Dermis microvascular lymphatic vessel endothelial cell (primary cell): ENCODE measurements around the gene EXOC6B. TPM values are rescaled to one million over a fixed set of nuclear protein-coding genes. Genes with fewer than 3 reads are reported as not detected.
A peak's percentile ranks its signal among the peaks of the same experiment; 100 is the strongest.
"Not testable (repeated sequence)": the region's sequence is repeated elsewhere in the genome, so short reads cannot be mapped to it uniquely, and the experiment has no call there.

ENCODE experiments used
- DNase-seq, 2 donors: peaks; one replicate each; pipeline versions ENCODE4 v3.0.0 to v3.0.0-alpha.2; 2010; ENCODE audit warnings: low read depth in 2 of 2
- total RNA-seq: library from RNA; depleted of rRNA; stranded (reverse); fragments of >200 nt; gene quantifications from 2 replicates; pipeline ENCODE4 v1.2.1, GENCODE V29; 2014

Gene EXOC6B
- total RNA-seq, 1 donor from 2014 or later, result 12.1 TPM

DNA sequence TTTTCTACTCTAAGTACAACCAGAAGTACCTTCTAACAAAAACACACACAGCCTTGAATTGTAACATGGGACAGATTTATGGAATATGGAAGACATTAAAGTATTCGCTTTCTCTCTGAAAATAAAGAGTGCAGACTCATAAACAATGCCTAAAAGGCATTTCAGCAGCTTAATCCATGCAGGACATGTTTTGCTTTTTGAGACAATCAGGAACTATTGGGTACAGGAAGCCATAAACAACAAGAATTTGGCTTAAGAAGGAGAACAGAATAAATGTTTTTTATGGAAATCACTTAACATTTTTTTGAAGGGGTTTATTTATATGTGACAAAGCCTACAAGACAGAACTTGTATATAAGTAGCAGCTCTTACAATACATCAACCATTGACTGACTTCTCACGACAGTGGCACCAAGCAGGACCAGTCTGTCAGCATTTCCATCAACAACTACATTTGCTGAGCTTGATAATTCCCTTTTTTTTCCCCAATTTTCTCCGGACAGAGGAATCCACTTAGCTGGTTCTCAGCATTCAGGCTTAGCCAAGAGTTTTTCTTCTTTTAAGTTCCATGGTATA, 140.1 kb downstream of the EXOC6B start:
- peak in 1 of 2 donors; percentile 5 for DNase-seq

DNA sequence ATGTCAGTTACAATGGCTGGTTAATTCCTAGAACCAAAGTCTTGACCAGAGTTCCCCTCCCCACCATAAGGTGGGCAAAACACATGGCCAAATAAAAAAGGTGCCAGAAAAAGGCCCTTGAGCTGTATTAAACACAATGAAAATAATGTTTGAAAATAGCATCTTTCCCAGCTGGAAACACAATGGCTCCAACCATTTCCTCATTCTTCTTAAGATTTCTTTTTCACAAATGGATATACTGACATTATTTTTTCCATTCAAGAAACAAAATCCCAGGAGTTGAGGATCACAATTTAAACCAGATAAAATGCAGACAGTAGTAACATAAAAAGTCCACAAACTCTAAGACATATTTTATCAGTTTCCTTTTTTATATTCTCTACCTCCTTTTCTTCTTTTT, 143.8 kb downstream of the EXOC6B start:
- peak in 1 of 2 donors; percentile 1 for DNase-seq

DNA sequence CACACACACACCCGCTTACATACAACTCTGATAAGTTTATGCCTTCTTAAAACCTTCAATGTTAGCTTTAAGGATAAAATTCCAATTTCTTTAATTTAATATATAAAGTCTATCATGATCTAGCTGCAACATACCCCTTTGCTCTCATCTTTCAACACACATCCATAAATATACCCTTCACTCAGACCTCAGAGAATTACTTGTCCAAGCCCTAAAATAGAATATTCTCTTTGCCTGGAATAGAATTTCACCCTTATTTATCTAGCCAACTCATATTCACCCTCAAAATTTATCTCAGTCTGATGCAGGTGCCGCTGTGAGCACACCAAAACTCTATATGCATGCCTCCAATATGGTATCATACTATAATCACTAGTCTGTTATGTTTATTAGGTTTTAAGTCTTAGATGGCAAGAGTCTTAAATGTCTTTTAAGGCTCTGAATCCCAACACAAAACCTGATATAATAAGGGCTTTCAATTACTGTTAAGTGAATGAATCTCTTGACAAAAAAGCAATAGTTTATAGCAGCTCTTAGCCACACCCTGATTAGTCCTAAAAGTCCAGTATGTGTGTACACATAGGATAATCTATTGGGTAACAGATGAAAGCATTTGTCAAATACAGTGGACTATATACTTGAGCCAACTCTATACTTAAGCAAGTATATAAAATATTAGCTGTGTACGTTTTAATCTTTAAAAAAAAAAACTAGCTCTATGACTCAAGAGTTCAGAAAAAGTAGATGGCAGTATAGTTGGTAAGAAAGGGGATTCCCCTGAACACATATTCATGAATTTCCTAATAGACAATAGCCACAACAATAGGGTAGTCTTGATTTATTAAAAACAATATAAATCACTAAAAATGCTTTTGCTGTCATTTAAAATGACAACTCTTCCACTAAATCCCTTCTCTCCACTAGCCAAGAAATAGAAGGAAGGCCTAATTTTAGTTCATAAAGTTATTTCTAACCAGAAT, 144.5 kb downstream of the EXOC6B start:
- DNase-seq, result peak in 1 of 2 donors; percentile 57

GRCh38 chr2:72678024-72678423, 147.8 kb downstream of the EXOC6B start:
- DNase-seq, result no peak

DNA sequence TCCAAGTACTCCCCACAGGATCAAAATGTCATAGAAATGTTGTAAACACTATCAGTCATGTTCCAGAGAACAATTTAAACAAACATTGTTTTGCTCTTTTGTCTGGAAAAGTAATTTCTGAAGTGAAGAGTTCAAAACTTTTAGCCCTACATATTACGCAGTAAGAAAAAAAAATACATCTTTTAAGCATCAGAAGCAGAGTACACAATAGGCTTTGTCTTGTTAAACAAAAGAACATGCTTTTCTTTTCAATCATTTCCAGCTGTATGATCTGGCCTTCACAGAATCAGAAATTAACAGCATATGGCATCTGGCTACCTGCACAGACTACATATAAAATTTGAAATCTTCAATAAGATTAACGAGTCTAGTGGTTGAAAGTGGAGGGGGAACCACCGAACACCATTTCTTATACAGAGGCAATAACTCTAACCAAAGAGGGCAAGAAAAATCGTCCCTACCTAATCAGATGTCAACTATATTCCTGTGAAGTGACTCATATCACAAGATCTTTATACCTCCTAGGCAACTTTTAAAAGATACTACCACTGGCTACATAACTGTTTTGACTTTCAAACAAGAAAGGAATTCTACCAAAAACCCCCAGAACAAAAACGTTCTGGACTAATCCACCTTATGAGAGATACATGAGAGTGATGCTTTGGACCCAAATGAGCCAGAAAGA, 149.3 kb downstream of the EXOC6B start:
- DNase-seq, result peak in 1 of 2 donors; percentile 39

DNA sequence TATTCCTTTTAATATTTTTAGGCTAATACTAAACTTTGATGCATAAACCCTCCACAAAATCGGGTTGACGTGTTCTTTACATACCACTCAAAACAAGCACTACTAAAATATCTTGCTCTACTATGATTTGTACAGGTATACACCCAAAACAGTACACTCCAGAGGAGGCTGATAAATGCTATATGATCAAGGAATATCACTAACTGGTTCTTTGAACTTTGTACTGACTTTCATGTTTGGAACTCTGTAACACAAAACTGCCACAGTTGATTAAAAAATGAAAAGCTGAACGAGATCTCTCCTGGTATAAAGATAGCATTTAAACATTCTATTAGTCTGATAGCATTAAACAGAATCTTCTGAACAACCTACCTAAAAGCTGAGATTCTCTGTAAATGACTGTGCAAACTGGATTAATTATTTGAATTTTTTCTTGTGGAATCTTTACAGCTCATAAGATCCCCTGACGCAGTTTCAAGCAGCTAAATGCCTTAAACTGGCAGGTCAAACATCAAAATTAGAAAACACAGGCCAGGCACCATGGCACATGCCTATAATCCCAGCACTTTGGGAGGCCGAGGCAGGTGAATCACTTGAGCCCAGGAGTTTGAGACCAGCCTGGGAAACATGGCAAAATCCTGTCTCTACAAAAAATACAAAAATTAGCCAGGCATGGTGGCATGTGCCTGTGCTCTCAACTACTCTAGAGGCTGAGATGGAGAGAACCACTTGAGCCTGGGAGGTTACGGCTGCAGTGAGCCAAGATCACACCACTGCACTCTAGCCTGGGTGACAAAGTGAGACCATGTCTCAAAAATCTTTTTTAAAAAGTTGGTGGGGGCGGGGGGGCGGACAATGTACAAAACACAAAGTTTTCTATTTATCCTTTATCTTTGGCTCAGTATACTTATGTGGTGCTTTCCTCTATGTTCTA, 150.6 kb downstream of the EXOC6B start:
- no peak for DNase-seq

GRCh38 chr2:72673279-72673678, 152.6 kb downstream of the EXOC6B start:
- no peak for DNase-seq

- DNase-seq, result peak in 1 of 2 donors; percentile 1
Measured at GRCh38 chr2:72669121-72669520, 156.7 kb downstream of the EXOC6B start.

DNA sequence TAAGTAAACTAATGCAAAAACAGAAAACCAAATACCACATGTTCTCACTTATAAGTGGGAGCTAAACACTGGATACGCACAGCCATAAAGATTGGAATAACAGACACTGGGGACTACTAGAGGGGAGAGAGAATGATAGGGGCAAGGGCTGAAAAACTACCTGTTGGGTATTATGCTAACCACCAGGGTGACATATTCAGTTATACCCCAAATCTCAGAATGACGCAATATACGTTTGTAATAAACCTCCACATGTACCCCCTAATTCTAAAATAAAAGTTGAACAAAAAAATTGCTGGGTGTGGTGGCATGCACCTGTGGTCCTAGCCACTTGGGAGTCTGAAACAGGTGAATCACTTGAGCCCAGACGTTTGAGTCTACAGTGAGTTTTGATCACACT, 157.2 kb downstream of the EXOC6B start:
- no peak for DNase-seq

DNA sequence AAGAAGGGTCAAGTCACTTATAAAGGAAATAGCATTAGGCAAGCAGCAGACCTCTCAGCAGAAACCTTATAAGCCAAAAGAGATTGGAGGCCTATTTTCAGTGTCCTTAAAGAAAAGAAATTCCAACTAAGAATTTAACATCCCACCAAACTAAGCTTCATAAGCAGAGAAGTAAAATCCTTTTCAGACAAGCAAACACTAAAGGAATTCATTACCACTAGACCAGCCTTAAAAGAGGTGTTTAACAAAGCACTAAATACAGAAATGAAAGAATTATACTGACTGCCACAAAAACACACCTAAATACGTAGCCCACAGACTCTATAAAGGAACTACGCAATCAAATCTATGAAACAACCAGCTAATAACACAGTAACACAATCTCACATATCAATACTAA, 160.4 kb downstream of the EXOC6B start:
- no peak for DNase-seq

DNA sequence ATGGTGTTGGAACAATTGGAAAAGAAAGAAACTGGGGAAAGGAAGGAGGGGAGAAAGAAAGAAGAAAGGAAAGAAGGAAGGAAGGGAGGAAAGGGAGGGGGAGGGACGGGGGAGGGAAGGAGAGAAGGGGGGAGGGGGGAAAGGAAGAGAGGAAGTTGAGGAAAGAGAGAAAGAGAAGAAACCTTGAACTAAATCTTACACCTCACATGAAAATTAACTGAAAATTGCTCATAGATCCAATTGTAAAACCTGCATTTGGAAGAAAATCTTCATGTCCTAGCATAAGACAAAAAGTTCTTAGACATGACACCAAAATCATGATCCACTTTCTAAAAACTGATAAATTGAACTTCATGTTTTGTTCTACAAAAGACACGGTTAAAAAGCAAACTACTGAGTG, 163.8 kb downstream of the EXOC6B start:
- DNase-seq, result no peak

DNA sequence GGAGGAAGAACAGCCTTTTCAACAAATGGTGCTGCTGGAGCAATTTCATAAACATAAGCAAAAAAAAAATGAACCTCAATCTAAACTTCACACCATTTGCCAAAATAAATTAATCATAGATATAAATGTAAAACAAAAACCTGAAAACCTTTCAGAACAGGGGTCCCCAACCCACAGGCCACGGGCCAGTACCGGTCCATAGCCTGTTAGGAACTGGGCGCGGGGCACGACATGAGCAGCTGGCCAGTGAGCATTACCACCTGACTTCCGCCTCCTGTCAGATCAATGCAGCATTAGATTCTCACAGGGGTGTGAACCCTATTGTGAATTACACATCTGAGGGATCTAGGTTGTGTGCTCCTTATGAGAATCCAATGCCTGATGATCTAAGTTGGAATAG, 176.0 kb downstream of the EXOC6B start:
- DNase-seq, result no peak

DNA sequence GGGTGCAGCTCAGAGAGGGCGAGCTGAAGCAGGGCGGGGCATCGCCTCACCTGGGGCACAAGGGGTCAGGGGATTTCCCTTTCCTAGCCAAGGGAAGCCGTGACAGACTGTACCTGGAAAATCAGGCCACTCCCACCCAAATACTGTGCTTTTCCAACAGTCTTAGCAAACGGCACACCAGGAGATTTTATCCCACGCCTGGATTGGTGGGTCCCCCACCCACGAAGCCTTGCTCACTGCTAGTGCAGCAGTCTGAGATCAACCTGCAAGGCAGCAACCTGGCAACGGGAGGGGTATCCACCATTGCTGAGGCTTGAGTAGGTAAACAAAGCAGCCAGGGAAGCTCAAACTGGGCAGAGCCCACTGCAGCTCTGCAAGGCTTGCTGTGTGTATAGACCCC, 184.6 kb downstream of the EXOC6B start:
- DNase-seq, result not testable (repeated sequence)

DNA sequence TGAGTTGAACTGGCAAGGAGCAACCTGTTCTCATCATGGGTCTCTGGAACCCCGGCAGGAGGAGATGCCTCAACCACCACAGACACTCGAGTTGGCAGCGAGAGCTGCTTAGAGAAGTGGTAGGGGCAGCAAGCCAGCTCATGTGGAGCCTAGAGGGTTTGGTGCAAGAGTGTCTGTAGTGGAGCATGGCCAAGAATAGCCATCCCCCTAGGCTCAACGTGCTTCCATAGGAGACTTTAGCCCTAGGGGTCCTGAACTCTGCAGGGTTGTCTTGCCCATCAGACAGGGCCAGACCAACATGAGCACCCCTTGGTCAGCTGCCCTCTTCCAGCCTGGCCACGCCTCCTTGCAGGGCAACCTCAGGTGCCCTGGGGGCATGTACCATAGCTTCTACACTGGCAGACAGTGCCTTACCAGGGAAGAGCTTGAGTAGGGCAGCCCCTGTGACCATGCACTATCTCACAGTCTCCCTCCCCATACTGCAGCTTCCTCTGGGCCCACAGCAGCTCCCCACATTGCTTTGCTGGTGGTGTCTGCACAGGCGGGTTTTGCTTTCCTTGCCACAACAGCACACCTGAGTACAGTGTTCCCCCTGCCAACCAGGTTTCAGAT, 187.1 kb downstream of the EXOC6B start:
- no peak for DNase-seq

DNA sequence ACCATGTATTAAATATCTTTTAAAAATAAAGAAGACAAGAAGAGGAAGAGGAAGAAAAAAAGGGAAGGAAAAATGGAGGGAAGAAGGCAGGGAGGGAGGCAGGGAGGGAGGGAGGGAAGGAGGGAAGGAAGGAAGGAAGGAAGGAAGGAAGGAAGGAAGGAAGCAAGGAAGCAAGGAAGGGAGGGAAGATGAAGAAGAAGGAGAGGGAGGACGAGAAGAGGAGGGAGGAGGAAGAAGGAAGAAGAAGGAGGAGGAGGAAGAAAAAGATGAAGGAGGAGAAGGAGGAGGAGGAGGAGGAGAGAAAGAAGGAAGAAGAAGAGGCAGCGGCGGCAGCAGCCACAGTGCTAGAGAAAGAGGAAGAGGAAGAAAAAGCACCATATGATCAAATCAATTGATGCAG, 189.6 kb downstream of the EXOC6B start:
- no peak for DNase-seq

GRCh38 chr2:72630767-72631166, 195.1 kb downstream of the EXOC6B start:
- peak; percentile 3 to 32 for DNase-seq

DNA sequence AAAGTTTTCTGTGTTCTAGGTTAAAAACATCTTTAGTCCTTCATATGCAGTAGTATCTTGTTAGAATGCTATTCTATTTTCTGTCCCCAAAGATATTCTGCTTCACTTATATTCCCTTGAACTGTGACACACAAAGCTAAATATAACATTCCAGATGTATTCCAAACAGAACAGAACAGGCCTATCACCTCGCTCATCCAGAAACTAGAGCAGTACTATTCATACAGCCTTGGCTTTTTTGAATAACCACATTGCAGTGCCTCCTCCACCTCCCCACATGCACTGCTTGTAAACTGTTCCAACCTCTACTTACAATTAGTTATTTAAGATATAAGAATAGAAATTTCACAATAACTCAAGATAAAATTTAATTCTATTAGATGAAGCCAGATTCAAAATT, 196.8 kb downstream of the EXOC6B start:
- no peak for DNase-seq

- DNase-seq, result no peak
Measured at GRCh38 chr2:72627083-72627482, 198.8 kb downstream of the EXOC6B start.

DNA sequence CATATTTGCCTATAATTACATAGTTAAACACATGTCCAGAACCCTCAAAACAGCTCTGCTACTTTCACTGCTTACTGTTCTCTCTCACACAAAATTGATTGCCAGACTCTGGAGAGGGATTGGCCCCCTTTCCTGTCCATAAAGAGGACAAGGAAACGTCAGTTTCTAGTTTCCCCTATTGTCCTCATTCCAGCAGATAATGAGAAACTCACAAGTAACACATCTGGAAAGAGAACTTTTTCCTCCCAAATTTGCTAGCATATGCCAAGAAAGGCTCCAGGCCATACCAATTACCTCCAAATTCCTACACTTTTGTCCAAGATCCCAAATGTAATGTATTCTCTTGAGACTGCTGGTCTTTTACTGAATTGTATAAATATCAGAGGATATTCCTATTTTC, 200.5 kb downstream of the EXOC6B start:
- no peak for DNase-seq

- DNase-seq, result no peak
Measured at GRCh38 chr2:72623481-72623880, 202.4 kb downstream of the EXOC6B start.

DNA sequence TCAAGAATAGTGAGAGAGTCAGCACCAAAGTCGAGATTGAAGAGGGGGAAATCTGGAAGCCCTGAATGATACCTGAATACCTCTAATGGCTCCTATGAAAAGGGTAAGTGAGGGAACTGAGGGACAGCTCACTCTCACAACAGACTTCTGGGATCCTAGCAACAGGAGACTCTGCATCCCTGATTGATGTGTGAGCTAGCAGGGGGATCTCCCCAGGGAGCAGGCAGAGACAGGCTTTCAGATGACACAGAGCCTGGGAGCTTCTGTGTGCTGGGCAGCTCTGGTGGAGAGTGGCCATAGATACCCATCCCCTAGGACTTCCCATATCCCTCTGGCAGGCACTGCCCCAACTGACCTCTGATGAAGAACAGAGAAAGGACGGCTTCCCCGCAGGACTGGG, 206.2 kb downstream of the EXOC6B start:
- no peak for DNase-seq
